ENCODE results near the gene MIPEP.

GRCh38 chr13:23817136-23817535 is 72.1 kb downstream of the MIPEP start:
- no peak for TF ChIP-seq JUN (IDR thresholded peaks at IDR 0.05)
- no peak for TF ChIP-seq NR3C1 (IDR thresholded peaks at IDR 0.05)
- no peak for TF ChIP-seq CTCF (IDR thresholded peaks at IDR 0.05)
- no peak for TF ChIP-seq POLR2A (IDR thresholded peaks at IDR 0.05; ENCODE audit: low read length)
- no peak for TF ChIP-seq HOXA7 (CRISPR knock-in tag; IDR thresholded peaks at IDR 0.05)
- TF ChIP-seq ESRRA (IDR thresholded peaks at IDR 0.05; ENCODE audit: borderline replicate concordance, low read length) = no peak
